ENCODE data around the gene MFNG. TPM values are rescaled to one million over a fixed set of nuclear protein-coding genes. Genes with fewer than 3 reads are reported as not detected.

The MFNG gene
- total RNA-seq, 1 experiment from 2014 or later: 3.3 TPM

GRCh38 chr22:37519268-37520195 is 33.3 kb upstream of the MFNG start, which contains the start of gene CARD10:
TSS of gene CARD10 (minus strand) at chr22:37519415. CDS start at chr22:37519200, 215 bp downstream.
- H2BK120ac ChIP-seq (ENCODE audit: low read depth, low read length, poor library complexity, severe bottlenecking): no peak within 1 kb of the TSS
- no peaks in the 10 kb centered on the region for H3K79me2 ChIP-seq (ENCODE audit: insufficient read depth, low read length)
- H3K4me3 Mint-ChIP-seq: peak within 1 kb of the TSS; percentile 65 to 82
- no peaks in the 10 kb centered on the region for H3K9me3 ChIP-seq (ENCODE audit: control insufficient read depth, low read depth, low read length)
- no peak within 1 kb of the TSS for H2BK15ac ChIP-seq (ENCODE audit: low read depth, low read length)
- H2AFZ ChIP-seq (ENCODE audit: low read length): no peak within 1 kb of the TSS
- no peak for TF ChIP-seq CTCF (conservative IDR thresholded peaks at IDR 0.05)
- H3T11ph ChIP-seq (ENCODE audit: low read length): no peak within 1 kb of the TSS
- H3K23ac ChIP-seq (ENCODE audit: insufficient read length, low read depth, low read length): no peak within 1 kb of the TSS
- H3K27ac Mint-ChIP-seq: no peak within 1 kb of the TSS
- H3K14ac ChIP-seq (ENCODE audit: insufficient read depth, low read length): peak within 1 kb of the TSS; percentile 42; the same call in 1 of the 2 replicates
- H3K23me2 ChIP-seq (ENCODE audit: insufficient read length, low read depth, low read length, poor library complexity, severe bottlenecking): peaks cover 4% of the 10 kb centered on the region
- H3K56ac ChIP-seq (ENCODE audit: insufficient read length, low read depth, low read length): no peak within 1 kb of the TSS
- no peak for DNase-seq
- no peak within 1 kb of the TSS for H2BK5ac ChIP-seq (ENCODE audit: insufficient read length, low read length)
- no peak within 1 kb of the TSS for H3K18ac ChIP-seq (ENCODE audit: insufficient read length, low read depth, low read length)
- no peaks in the 10 kb centered on the region for H3K79me1 ChIP-seq (ENCODE audit: insufficient read depth, low read depth, low read length, poor library complexity, severe bottlenecking)
- H3K4me1 Mint-ChIP-seq: peaks cover 10 to 16% of the 10 kb centered on the region in 2 experiments
- no peak within 1 kb of the TSS for H3K27ac ChIP-seq (ENCODE audit: insufficient read length, low read depth, low read length)
- no peak within 1 kb of the TSS for H3K4ac ChIP-seq (ENCODE audit: low read depth, low read length)
- H3K27me3 Mint-ChIP-seq (ENCODE audit: low read depth): peaks cover 44% of the 10 kb centered on the region
- H2AK5ac ChIP-seq (ENCODE audit: insufficient read length, low read length): no peak within 1 kb of the TSS
- WGBS (ENCODE audit: extremely low coverage, insufficient read length, low lambda C conversion rate): no CpG with 5 or more reads among the region's 99 CpGs
- H3K9me3 Mint-ChIP-seq: peaks cover 0 to 4% of the 10 kb centered on the region in 2 experiments; a peak in 2 of 5 replicates
- H4K8ac ChIP-seq (replicated peaks; ENCODE audit: insufficient read length, low read depth, low read length): no peak within 1 kb of the TSS
- no peaks in the 10 kb centered on the region for H4K20me1 ChIP-seq (ENCODE audit: control insufficient read depth, insufficient read depth, insufficient read length)
- H3K27me3 ChIP-seq (ENCODE audit: insufficient read depth, low read length): no peaks in the 10 kb centered on the region; the same call in 1 of the 2 replicates
- H3K36me3 Mint-ChIP-seq (ENCODE audit: insufficient read depth in 1 of 3, low read depth in 3 of 3): peaks cover 0 to 14% (median 6%) of the 10 kb centered on the region in 3 experiments; a peak in 4 of 7 replicates
- no peak within 1 kb of the TSS for H2BK12ac ChIP-seq (ENCODE audit: insufficient read length, low read depth, low read length)
- no peak within 1 kb of the TSS for H4K91ac ChIP-seq (ENCODE audit: insufficient read length, low read depth, low read length)
- H2BK20ac ChIP-seq (ENCODE audit: low read depth, low read length, poor library complexity, severe bottlenecking): no peak within 1 kb of the TSS
- H3K9ac ChIP-seq (ENCODE audit: extremely low read depth, insufficient read length, low read length): no peak within 1 kb of the TSS
- H3K4me2 ChIP-seq (ENCODE audit: insufficient read depth, insufficient read length, low read length): peak within 1 kb of the TSS; percentile 58
- H4K5ac ChIP-seq (ENCODE audit: insufficient read length, low read depth, low read length): no peak within 1 kb of the TSS
- no peaks in the 10 kb centered on the region; the same call in 1 of the 2 replicates for H3K4me1 ChIP-seq (ENCODE audit: insufficient read depth, low read length)

Data from H9 (cell line).